ENCODE results near the gene GAS6.

GRCh38 chr13:113843864-113844556, 19.9 kb downstream of the GAS6 start:
- no peak for TF ChIP-seq EZH2 (optimal IDR thresholded peaks at IDR 0.05; ENCODE audit: low read depth, low read length)
- TF ChIP-seq, protein P1, sequence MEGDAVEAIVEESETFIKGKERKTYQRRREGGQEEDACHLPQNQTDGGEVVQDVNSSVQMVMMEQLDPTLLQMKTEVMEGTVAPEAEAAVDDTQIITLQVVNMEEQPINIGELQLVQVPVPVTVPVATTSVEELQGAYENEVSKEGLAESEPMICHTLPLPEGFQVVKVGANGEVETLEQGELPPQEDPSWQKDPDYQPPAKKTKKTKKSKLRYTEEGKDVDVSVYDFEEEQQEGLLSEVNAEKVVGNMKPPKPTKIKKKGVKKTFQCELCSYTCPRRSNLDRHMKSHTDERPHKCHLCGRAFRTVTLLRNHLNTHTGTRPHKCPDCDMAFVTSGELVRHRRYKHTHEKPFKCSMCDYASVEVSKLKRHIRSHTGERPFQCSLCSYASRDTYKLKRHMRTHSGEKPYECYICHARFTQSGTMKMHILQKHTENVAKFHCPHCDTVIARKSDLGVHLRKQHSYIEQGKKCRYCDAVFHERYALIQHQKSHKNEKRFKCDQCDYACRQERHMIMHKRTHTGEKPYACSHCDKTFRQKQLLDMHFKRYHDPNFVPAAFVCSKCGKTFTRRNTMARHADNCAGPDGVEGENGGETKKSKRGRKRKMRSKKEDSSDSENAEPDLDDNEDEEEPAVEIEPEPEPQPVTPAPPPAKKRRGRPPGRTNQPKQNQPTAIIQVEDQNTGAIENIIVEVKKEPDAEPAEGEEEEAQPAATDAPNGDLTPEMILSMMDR (IDR thresholded peaks at IDR 0.05; ENCODE audit: low read length), result no peak
